ENCODE data around the gene PIH1D1.

Gene PIH1D1

DNA sequence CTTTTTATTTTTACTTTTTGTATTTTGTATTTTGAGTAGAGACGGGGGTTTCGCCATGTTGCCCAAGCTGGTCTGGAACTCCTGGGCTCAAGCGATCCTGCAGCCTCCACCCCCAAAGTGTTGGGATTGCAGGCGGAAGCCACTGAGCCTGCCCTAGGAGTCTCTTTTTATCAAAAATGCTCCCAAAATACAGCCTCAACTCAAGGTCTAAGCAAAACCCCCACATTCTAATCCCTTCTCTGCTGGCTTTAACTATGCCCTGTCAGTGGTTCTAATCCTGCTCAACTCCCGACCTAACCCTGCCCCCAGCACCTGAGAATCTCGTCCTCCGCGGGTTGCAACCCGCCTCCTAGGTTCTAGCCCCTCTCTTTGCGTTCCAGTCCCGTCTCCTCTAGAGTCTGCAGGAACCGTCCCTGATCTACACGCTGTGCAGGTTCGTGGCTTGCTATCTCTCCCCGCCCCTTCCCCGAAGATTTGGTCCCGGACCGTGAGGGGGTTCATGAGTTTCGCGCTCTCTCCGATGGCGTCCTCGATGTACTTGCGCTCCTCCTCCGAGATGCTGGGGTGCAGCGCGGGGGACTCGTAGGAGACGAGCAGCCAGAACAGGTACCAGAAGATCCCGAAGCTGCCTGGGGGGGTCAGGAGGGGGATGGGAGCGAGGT, 18.2 kb downstream of the PIH1D1 start:
- H3K4me3 ChIP-seq (ENCODE audit: low read depth, low read length), result no peak overlapping the region
- TF ChIP-seq, protein P1, sequence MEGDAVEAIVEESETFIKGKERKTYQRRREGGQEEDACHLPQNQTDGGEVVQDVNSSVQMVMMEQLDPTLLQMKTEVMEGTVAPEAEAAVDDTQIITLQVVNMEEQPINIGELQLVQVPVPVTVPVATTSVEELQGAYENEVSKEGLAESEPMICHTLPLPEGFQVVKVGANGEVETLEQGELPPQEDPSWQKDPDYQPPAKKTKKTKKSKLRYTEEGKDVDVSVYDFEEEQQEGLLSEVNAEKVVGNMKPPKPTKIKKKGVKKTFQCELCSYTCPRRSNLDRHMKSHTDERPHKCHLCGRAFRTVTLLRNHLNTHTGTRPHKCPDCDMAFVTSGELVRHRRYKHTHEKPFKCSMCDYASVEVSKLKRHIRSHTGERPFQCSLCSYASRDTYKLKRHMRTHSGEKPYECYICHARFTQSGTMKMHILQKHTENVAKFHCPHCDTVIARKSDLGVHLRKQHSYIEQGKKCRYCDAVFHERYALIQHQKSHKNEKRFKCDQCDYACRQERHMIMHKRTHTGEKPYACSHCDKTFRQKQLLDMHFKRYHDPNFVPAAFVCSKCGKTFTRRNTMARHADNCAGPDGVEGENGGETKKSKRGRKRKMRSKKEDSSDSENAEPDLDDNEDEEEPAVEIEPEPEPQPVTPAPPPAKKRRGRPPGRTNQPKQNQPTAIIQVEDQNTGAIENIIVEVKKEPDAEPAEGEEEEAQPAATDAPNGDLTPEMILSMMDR (IDR thresholded peaks at IDR 0.05; ENCODE audit: low read depth, low read length), result no peak
- no peak for TF ChIP-seq MYC (IDR thresholded peaks at IDR 0.05; ENCODE audit: low read depth, low read length)
- TF ChIP-seq, protein P2, sequence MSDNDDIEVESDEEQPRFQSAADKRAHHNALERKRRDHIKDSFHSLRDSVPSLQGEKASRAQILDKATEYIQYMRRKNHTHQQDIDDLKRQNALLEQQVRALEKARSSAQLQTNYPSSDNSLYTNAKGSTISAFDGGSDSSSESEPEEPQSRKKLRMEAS (IDR thresholded peaks at IDR 0.05; ENCODE audit: low read depth, low read length), result no peak
- TF ChIP-seq POLR2A (IDR thresholded peaks at IDR 0.05; ENCODE audit: extremely low read depth, insufficient read length), result no peak
- no peak for DNase-seq (ENCODE audit: low read depth)

DNA sequence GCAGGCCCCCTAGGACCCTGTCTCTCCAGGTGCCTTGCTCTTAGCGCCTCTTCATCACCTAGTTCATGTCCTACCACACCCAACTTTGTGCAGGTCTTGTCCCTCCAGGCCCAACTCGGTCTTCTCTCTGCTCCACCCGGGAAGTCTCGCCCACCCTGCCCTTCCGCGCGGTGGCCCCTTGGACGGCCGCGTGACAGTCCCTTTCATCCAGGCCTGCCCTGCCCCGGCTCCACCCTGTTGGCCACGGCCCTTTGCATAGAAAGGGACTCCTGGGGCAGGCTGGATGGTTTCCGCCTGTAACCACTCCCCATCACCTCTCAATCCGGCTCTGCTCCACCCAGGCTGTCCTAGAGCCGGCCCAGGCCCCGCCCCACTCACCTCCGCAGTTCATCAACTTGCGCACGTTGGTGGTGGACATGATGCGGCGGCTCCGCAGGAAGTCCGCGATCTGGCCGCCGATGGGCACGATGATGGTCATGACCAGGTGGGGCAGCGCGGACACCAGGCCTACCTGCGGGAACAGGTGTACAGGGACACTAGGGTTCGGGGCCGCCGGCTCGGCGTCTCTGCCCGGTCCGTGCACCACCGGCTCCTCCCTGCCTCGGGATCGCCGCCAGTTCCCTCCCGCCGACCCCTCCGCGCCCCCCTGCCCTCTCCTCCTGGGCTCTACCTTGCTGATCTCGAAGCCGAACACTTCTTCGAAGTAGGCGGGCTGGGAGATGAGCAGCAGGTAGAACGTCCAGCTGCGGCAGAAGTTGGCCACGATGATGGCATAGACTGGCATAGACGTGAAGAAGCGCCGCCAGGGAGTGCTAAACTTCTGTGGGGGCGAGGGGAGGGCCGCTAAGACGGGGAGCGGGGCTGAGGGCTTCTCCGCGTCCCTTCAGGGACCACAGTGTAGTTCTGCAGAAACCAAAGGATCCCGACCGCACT, 19.2 kb downstream of the PIH1D1 start:
- TF ChIP-seq, protein P1 (IDR thresholded peaks at IDR 0.05; ENCODE audit: low read depth, low read length), result no peak
- TF ChIP-seq MYC (IDR thresholded peaks at IDR 0.05; ENCODE audit: low read depth, low read length) (no peak), POLR2A (IDR thresholded peaks at IDR 0.05; ENCODE audit: extremely low read depth, insufficient read length) (no peak)
- TF ChIP-seq, protein P2 (IDR thresholded peaks at IDR 0.05; ENCODE audit: low read depth, low read length), result no peak
- no peak overlapping the region for H3K4me3 ChIP-seq (ENCODE audit: low read depth, low read length)
- no peak for DNase-seq (ENCODE audit: low read depth)

DNA sequence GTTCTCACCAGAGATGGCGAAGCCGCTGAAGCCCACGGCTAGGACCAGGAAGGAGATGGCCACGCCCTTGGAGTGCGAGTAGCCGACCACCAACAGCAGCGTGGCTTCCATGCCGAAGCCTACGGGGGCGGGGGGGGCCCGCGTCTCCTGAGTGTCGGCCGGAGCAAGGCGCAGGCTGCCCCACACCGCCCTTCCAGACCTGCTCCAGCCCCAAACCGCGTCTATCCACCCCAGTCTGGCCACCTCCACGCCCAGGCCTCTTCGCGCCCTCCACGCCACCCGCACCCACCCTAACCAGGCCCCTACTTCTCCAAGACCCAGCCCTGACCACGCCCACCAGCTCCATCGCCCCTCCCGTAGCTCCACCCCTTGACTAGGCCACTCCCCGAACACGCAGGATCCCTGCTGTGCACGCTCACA, 20.3 kb downstream of the PIH1D1 start:
- no peak for DNase-seq (ENCODE audit: low read depth)
- H3K4me3 ChIP-seq (ENCODE audit: low read depth, low read length), result no peak overlapping the region
- TF ChIP-seq POLR2A (IDR thresholded peaks at IDR 0.05; ENCODE audit: extremely low read depth, insufficient read length), result no peak
- TF ChIP-seq, protein P2 (IDR thresholded peaks at IDR 0.05; ENCODE audit: low read depth, low read length), result no peak
- no peak for TF ChIP-seq MYC (IDR thresholded peaks at IDR 0.05; ENCODE audit: low read depth, low read length)
- TF ChIP-seq, protein P1 (IDR thresholded peaks at IDR 0.05; ENCODE audit: low read depth, low read length), result no peak

DNA sequence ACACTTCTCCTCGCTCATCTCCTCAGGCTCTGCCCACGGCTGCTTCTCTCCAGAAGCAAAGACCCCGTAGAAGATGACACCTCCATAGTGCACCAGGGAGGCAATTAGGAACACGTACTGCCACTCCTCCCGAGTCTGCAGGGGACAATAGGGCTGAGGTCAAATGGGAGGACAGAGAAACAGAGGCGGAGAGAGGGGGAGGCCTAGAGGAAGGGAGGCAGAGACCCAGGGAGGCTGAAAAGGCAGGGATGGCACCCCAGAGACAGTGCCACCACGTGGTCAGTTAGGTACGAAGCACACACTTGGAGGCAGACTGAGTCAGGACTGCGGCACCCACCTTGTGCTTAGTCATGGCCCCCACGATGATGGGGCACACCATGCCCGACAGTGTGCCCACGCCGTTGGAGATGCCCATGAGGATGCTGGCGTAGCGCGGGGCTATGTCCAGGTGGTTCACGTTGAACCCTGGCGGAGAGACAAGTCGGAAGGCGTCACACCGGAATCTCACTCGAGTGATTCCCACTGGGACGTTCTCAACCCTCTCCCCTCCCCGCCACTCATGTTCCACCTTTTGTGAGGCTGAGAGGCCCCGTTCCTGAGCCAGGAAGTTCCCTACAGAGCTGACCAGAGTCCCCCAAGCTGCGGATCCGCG, 20.8 kb downstream of the PIH1D1 start:
- TF ChIP-seq POLR2A (IDR thresholded peaks at IDR 0.05; ENCODE audit: extremely low read depth, insufficient read length) (no peak), MYC (IDR thresholded peaks at IDR 0.05; ENCODE audit: low read depth, low read length) (no peak)
- TF ChIP-seq, protein P1 (IDR thresholded peaks at IDR 0.05; ENCODE audit: low read depth, low read length), result peak; percentile 57
- TF ChIP-seq, protein P2 (IDR thresholded peaks at IDR 0.05; ENCODE audit: low read depth, low read length), result peak; percentile 97
- DNase-seq (ENCODE audit: low read depth), result peak; percentile 69
- no peak overlapping the region for H3K4me3 ChIP-seq (ENCODE audit: low read depth, low read length)

DNA sequence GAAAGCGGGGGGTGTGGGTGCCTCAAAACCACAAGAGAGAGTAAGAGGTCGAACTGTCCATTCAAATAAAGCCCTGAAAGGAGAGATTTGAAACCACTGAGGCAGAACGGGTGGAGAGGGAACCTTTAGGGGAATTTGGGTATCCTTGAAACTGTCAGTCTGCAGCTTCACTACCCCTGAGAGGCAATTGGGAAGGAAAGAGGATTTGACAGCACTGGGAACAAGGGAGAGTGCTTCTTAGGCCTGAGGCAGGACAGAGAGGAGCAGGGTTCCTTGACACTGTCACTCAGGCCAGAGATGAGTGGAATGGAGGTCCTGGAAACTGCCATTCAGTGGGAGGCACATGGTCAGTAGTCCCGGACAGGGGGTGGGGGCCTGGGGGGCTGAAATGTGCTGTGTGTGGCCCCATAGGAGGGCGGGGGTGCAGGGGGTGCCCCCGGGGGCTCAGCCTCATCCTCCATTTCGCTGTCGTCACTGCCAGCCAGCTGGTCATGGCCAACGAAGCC, 21.4 kb downstream of the PIH1D1 start:
- DNase-seq (ENCODE audit: low read depth), result no peak
- no peak overlapping the region for H3K4me3 ChIP-seq (ENCODE audit: low read depth, low read length)
- TF ChIP-seq, protein P1 (IDR thresholded peaks at IDR 0.05; ENCODE audit: low read depth, low read length), result no peak
- TF ChIP-seq, protein P2 (IDR thresholded peaks at IDR 0.05; ENCODE audit: low read depth, low read length), result peak; percentile 12; the same call in 1 of the 2 replicates
- TF ChIP-seq MYC (IDR thresholded peaks at IDR 0.05; ENCODE audit: low read depth, low read length) (no peak), POLR2A (IDR thresholded peaks at IDR 0.05; ENCODE audit: extremely low read depth, insufficient read length) (no peak)
